Dendritic cell treated with granulocyte-macrophage colony-stimulating factor and Interleukin-4, amounts not matched to agents 40 ng/mL and 50 ng/mL, for 4 days (primary cell): ENCODE data around the gene OSM.

Source experiments
- H3K27ac Mint-ChIP-seq: one replicate; pipeline ENCODE4 v1.8.0; 2022; ENCODE audit warnings: mild to moderate bottlenecking, mixed read lengths
- H3K27me3 Mint-ChIP-seq: one replicate; pipeline ENCODE4 v1.8.0; 2022; ENCODE audit warnings: mild to moderate bottlenecking, mixed read lengths
- H3K36me3 Mint-ChIP-seq: one replicate; pipeline ENCODE4 v1.8.0; 2022; ENCODE audit warnings: low read depth, mixed read lengths
- H3K4me1 Mint-ChIP-seq: one replicate; pipeline ENCODE4 v1.8.0; 2022; ENCODE audit warnings: low read depth, mixed read lengths
- H3K4me3 Mint-ChIP-seq: one replicate; pipeline ENCODE4 v1.8.0; 2022; ENCODE audit warnings: mild to moderate bottlenecking, moderate library complexity, mixed read lengths
- H3K9me3 Mint-ChIP-seq: one replicate; pipeline ENCODE4 v1.8.0; 2022; ENCODE audit warnings: mixed read lengths
- intact Hi-C: fragments of 100-400 bp; cut with micrococcal nuclease; formaldehyde crosslinking; loops from one replicate; pipeline ENCODE4 v1.15.0; 2022

Gene OSM

DNA sequence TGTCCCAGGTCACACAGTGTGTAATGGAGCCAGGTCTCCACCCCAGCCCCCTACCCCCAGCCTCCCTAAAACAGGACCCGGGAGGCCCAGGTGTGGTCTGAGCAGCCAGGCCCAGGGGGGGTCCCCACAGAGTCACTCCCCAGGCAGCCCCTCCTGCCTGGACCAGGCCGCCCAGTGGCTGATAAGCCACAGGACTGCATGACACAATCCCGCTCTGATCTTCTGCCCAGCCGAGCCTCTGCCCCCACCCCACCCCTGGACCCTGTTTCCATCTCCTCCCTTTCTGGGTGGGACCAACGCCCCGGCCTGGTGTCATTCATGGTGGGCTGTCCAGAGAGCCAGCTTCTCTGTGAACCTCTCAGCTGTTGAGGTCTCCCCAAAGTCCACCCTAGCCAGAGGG lies 12.3 kb downstream of the OSM start:
- Mint-ChIP-seq H3K36me3 (no peaks in the 10 kb centered on the region), H3K27me3 (peaks cover 29% of the 10 kb centered on the region), H3K27ac (no peak overlapping the region), H3K9me3 (no peaks in the 10 kb centered on the region), H3K4me1 (peaks cover 46% of the 10 kb centered on the region), H3K4me3 (no peak overlapping the region)
- intact Hi-C loops, result loop anchor here (5.0 kb wide), 1 partner anchor 33 kb away; the partner anchor contains the start of gene CASTOR1

DNA sequence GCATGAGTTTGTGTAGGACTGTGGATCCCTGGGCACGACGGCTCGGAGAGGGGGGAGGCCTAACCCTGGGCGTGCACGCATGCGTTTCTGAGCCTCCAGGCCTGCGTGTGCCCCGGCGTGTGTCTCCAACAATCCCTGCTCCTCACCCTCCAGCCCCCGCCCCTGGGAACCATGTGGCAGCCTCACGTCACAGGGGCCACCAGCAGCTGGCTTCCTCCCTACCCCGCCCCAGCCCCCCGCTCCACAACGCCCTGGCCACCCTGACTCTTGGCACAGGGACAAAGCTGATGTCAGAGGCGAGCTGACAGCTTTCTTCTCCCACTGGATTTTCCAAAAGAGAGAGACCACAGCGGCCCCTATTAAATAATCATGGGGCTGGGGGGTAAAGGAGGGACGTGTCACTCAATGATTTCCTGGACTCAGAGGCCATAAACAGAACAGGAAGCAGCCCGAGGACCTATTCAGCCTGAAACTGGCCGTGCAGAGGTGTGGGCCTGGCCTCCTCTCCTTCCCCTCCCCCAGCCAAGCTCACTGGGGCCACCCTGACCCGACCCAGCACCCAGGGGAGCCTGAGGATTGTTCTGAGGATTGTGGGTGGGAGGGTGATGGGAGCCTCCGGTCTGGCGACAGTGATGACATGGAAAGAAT lies 13.3 kb downstream of the OSM start:
- Mint-ChIP-seq H3K27me3 (peaks cover 36% of the 10 kb centered on the region), H3K27ac (peak overlapping the region; percentile 24), H3K4me1 (peaks cover 48% of the 10 kb centered on the region), H3K36me3 (no peaks in the 10 kb centered on the region), H3K9me3 (no peaks in the 10 kb centered on the region), H3K4me3 (no peak overlapping the region)
- intact Hi-C loops, result loop anchor here (5.0 kb wide), 1 partner anchor 34 kb away; the partner anchor contains the start of gene CASTOR1

- H3K4me3 Mint-ChIP-seq, result no peak overlapping the region
- H3K27ac Mint-ChIP-seq, result peak overlapping the region; percentile 24
- intact Hi-C loops, result loop anchor here (5.0 kb wide), 1 partner anchor 35 kb away; the partner anchor contains the start of gene CASTOR1
- H3K4me1 Mint-ChIP-seq, result peaks cover 49% of the 10 kb centered on the region
- H3K27me3 Mint-ChIP-seq, result peaks cover 43% of the 10 kb centered on the region
- no peaks in the 10 kb centered on the region for H3K36me3 Mint-ChIP-seq
- H3K9me3 Mint-ChIP-seq, result no peaks in the 10 kb centered on the region
These were observed 14.0 kb downstream of the OSM start for GRCh38 chr22:30252411-30253204.

DNA sequence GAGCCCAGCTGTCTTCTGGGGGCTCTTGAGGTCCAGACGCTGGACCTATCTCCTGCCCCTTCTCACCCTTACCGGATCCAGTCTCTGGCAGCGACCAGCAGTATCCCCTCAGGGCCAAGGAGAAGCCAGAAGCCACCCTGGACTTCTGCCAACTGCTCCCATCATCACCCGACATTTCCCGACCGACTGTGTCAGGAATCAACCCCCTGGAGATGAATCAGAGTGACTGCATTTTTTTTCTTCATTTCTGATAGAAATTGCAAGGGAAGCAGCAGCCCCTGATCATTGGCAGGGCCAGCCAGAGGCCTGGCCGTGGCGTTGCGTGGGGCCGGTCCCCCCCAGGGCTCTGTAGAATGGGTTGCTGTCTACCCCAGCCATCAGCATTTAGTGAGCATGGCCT lies 14.9 kb downstream of the OSM start:
- Mint-ChIP-seq H3K36me3 (no peaks in the 10 kb centered on the region), H3K4me3 (no peak overlapping the region), H3K4me1 (peaks cover 50% of the 10 kb centered on the region), H3K9me3 (no peaks in the 10 kb centered on the region), H3K27ac (no peak overlapping the region), H3K27me3 (peaks cover 49% of the 10 kb centered on the region)
- intact Hi-C loops, result loop anchor here (5.0 kb wide), 1 partner anchor 36 kb away; the partner anchor contains the start of gene CASTOR1

DNA sequence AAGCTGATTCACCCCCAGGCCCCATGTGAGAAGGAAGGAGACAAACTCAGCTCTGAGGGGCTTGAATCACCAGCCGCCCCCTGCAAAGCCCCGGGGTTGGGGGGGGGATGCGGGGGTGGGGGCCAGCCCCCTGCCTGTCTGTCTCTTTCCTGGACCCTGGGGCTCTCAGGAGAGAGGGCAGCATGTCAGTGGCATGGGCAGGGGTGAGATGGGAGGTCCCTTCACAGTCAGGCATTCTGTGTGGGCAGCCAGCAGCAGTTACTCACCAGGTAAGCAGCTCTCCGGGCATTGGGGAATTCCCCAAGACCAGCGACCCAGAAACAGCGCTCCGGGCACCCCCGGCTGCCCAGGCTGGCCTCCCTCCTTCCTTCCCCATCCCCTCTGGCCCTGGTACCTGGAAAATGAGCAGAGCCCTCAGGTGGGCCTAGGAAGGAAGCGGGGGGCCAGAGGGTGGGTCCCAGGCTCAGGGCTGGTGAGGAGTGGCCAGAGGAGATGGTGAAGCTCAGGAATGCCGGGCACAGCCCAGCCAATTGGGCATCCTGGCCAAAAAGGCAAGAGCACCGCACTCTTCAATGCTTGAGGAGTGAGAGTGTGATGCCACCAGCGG lies 15.9 kb downstream of the OSM start:
- Mint-ChIP-seq H3K4me3 (no peak overlapping the region), H3K36me3 (no peaks in the 10 kb centered on the region), H3K27me3 (peaks cover 58% of the 10 kb centered on the region), H3K9me3 (no peaks in the 10 kb centered on the region), H3K27ac (no peak overlapping the region), H3K4me1 (peaks cover 50% of the 10 kb centered on the region)
- intact Hi-C loops, result loop anchor here (5.0 kb wide), 1 partner anchor 37 kb away; the partner anchor contains the start of gene CASTOR1

DNA sequence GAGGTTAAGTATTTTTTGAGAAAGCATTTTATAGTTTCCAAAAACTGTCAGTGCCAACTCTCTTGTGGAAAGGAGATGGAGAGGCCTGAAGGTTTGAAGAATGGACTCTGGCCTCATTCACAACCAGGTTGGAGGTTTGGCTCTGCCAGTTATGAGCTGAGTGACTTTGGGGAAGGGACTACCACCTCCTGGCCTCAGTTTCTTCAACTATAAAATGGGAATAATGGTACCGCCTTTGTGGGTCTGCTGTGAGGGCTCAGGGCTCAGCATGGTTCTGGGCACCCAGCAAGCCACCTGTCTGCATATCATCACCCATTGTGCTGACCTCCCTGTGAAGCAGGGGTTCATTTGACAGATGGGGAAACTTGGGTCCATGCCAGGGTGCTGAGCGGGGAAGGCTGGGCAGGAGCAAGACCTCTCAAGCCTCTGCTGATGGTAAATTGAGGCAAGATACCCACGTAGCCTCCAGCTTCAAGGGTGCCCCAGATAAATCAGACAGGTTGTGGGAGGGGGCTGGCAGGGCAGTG lies 16.5 kb downstream of the OSM start:
- H3K9me3 Mint-ChIP-seq, result no peaks in the 10 kb centered on the region
- H3K27me3 Mint-ChIP-seq, result peaks cover 64% of the 10 kb centered on the region
- intact Hi-C loops, result loop anchor here (5.0 kb wide), 1 partner anchor 37 kb away; the partner anchor contains the start of gene CASTOR1
- H3K27ac Mint-ChIP-seq, result no peak overlapping the region
- H3K4me3 Mint-ChIP-seq, result no peak overlapping the region
- H3K4me1 Mint-ChIP-seq, result peaks cover 54% of the 10 kb centered on the region
- H3K36me3 Mint-ChIP-seq, result no peaks in the 10 kb centered on the region

DNA sequence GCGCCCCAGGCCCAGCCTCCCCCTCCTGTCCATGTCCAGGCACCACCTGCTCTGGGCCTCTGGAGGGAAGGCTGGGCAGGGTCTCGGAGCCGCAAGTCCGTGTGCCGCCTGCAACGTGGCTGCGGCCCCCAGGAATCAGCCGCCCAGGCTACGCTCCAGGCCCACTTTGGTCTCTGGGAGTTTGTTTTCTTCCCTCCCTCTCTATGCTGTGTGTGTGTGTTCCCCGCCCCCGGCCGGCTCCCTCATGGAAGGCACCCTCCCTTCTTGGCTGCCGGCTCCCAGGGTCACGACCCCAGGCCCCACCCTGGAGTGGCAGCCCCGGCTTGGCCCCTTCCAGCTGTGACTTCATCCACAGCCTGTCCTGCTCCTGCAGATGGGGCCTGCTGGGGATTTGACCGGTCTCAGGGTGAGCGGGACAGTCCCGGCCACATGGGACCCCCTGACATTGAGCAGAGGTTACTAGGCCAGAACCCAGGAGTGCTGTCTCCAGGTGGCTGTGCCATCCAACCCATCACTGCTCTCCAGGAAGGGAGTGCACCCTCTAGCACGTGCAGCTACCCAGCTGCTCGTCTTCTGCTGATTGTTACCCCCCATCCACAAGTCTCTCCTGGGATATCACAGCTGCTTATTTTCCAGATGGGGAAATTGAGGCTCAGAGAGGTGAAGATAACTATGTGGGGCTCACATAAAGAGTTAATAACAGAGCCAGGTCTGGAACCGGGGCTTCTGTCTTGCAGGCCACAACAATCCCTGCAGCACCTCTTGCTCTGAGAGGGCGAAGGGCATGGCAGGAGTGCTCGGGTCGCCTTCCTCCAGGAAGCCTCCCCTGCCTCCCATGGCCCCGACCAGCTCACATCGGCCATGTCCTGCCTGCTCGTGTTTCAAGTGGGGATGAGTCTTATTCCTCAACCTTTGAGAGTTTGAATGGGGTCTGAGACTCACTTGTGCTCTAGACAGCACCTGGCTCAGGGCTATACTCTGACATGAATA lies 17.3 kb downstream of the OSM start:
- H3K9me3 Mint-ChIP-seq, result no peaks in the 10 kb centered on the region
- no peaks in the 10 kb centered on the region for H3K36me3 Mint-ChIP-seq
- no peak overlapping the region for H3K27ac Mint-ChIP-seq
- H3K27me3 Mint-ChIP-seq, result peaks cover 69% of the 10 kb centered on the region
- intact Hi-C loops, result loop anchor here (5.0 kb wide), 1 partner anchor 38 kb away; the partner anchor contains the start of gene CASTOR1
- no peak overlapping the region for H3K4me3 Mint-ChIP-seq
- H3K4me1 Mint-ChIP-seq, result peaks cover 54% of the 10 kb centered on the region

DNA sequence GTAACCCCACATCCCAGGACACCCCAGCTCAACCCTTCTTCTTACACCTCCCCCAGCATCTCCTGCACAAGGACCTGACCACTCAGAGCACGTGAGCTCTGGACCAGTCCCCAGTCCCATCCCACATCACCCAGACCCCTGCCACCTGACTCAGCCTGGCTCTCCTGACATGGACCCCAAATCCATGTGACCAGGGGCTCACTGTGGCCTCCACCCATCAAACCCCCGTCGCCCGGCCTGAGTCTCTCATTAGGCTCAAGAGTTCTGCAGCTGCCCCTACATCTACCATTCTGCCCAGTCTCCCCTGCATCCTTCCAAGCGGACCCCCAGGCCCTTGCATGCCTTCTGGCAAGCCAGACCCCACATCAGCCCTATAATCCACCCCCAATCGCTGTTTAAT lies 18.2 kb downstream of the OSM start:
- no peak overlapping the region for H3K27ac Mint-ChIP-seq
- peaks cover 50% of the 10 kb centered on the region for H3K4me1 Mint-ChIP-seq
- peaks cover 77% of the 10 kb centered on the region for H3K27me3 Mint-ChIP-seq
- intact Hi-C loops, result no loop called here
- no peaks in the 10 kb centered on the region for H3K9me3 Mint-ChIP-seq
- H3K36me3 Mint-ChIP-seq, result no peaks in the 10 kb centered on the region
- H3K4me3 Mint-ChIP-seq, result no peak overlapping the region

DNA sequence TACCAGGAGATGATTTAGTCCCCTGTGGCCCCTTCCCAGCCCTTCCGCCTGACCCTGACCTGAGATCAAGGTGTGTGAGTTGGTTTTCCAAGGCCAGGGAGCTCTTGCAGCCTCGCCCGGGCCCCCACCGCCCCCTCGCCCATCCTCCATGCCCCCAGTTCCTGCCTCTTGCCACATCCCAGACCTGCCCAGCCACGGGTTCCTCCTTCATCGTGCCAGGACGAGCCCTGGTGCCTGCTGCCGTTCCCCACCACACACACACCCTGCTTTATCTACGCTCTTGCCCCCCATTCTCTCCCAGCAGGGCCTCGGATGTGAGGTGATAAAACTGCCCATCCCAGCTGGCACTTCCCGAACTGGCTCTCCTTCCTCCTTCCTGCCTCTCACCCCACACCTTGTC lies 18.7 kb downstream of the OSM start:
- Mint-ChIP-seq H3K36me3 (no peaks in the 10 kb centered on the region), H3K4me1 (peaks cover 45% of the 10 kb centered on the region), H3K27me3 (peaks cover 76% of the 10 kb centered on the region), H3K27ac (no peak overlapping the region), H3K4me3 (no peak overlapping the region), H3K9me3 (no peaks in the 10 kb centered on the region)
- intact Hi-C loops, result no loop called here

DNA sequence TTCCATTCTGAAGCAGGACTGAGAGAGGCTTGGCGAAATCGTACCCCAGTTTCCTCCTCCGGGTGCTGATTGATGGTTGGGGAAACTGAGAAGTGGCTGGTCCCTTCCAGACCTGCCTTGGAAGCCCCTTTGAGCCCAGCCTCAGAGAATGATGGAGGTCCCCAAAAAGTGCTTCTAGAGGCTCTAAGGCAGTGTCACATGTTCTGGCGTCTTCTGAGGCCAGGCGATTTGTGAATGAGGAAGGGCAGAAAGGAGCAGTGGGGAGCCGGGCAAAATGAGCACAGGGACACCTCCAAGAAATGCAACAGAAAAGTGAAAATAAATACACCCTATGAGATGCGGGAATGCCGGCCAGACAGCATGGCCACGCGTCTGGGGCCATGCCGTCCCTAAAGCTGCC lies 19.1 kb downstream of the OSM start:
- Mint-ChIP-seq H3K4me1 (peaks cover 41% of the 10 kb centered on the region), H3K36me3 (no peaks in the 10 kb centered on the region), H3K4me3 (no peak overlapping the region), H3K27me3 (peaks cover 77% of the 10 kb centered on the region), H3K27ac (no peak overlapping the region), H3K9me3 (no peaks in the 10 kb centered on the region)
- intact Hi-C loops, result no loop called here

GRCh38 chr22:30246814-30247376 lies 19.8 kb downstream of the OSM start:
- H3K4me3 Mint-ChIP-seq, result no peak overlapping the region
- no peaks in the 10 kb centered on the region for H3K9me3 Mint-ChIP-seq
- intact Hi-C loops, result no loop called here
- H3K4me1 Mint-ChIP-seq, result peaks cover 38% of the 10 kb centered on the region
- no peaks in the 10 kb centered on the region for H3K36me3 Mint-ChIP-seq
- no peak overlapping the region for H3K27ac Mint-ChIP-seq
- peaks cover 76% of the 10 kb centered on the region for H3K27me3 Mint-ChIP-seq

- H3K4me1 Mint-ChIP-seq, result peaks cover 38% of the 10 kb centered on the region
- H3K9me3 Mint-ChIP-seq, result no peaks in the 10 kb centered on the region
- peak within 1 kb of the TSS; percentile 1 for H3K27ac Mint-ChIP-seq
- H3K27me3 Mint-ChIP-seq, result peaks cover 73% of the 10 kb centered on the region
- peak within 1 kb of the TSS; percentile 62 for H3K4me3 Mint-ChIP-seq
- intact Hi-C loops, result no loop called here
- H3K36me3 Mint-ChIP-seq, result no peaks in the 10 kb centered on the region
These were observed 20.5 kb downstream of the OSM start, which contains the start of gene LIF for GRCh38 chr22:30245985-30246813. LIF (minus strand) TSS chr22:30246759; CDS start chr22:30246695, 64 bp downstream.
